Peyer's patch (tissue), 4 donors: Measurements from ENCODE around the gene PXK.

Experiments used
- CTCF ChIP-seq, 6 experiments: fragments of 450-650 bp in 4 of 6; fragments of 200-600 bp in 2 of 6; sonication (generic) in 1 of 6; IDR thresholded peaks; one replicate each; pipeline ENCODE4 v1.5.1; 2017 to 2019; ENCODE audit warnings: antibody characterized with exemption in 6 of 6, mild to moderate bottlenecking in 3 of 6, moderate library complexity in 1 of 6
- POLR2A ChIP-seq, 2 donors: fragments of 450-650 bp; IDR thresholded peaks; one replicate each; pipeline ENCODE4 v1.5.1; 2017; ENCODE audit warnings: antibody characterized with exemption in 2 of 2, mild to moderate bottlenecking in 2 of 2, moderate library complexity in 2 of 2

GRCh38 chr3:58469096-58469495 is 136.4 kb downstream of the PXK start:
- no peak for TF ChIP-seq POLR2A (IDR thresholded peaks at IDR 0.05)
- no peak for TF ChIP-seq CTCF (IDR thresholded peaks at IDR 0.05)
